DND-41 (cell line): ENCODE results near the gene NUDC.

Source experiments
- ATAC-seq: fragments of 200-7000 bp; cut with Tn5 transposase; 3 replicates; pipeline ENCODE4 v1.9.1; 2021; ENCODE audit warnings: low read depth; ENCODE audit not compliant: insufficient read depth
- DNase-seq: peaks from one replicate; pipeline ENCODE4 v3.0.0-alpha.2; 2020
- H2AFZ ChIP-seq: 2 replicates; pipeline ENCODE4 v1.6.0; 2012; ENCODE audit warnings: low read depth, low read length
- H3K27ac ChIP-seq: 2 replicates; pipeline ENCODE4 v1.5.1; 2012; ENCODE audit warnings: low read length, inconsistent platforms
- H3K27me3 ChIP-seq: fragments of 200-600 bp; sonication (generic); 2 replicates; pipeline ENCODE4 v1.6.0; 2012; ENCODE audit warnings: low read length, mild to moderate bottlenecking, inconsistent platforms; ENCODE audit not compliant: insufficient read depth, poor library complexity
- H3K36me3 ChIP-seq: 2 replicates; pipeline ENCODE4 v1.5.1; 2012; ENCODE audit warnings: low read length, inconsistent platforms; ENCODE audit not compliant: insufficient read depth
- H3K4me1 ChIP-seq: 2 replicates; pipeline ENCODE4 v1.5.1; 2012; ENCODE audit warnings: mild to moderate bottlenecking, low read length; ENCODE audit not compliant: insufficient read depth
- H3K4me2 ChIP-seq: 2 replicates; pipeline ENCODE4 v1.6.0; 2012; ENCODE audit warnings: mild to moderate bottlenecking, moderate library complexity, low read length, inconsistent platforms; ENCODE audit not compliant: insufficient read depth
- H3K4me3 ChIP-seq, 2 experiments: fragments of 200-600 bp in 1 of 2; shearing (Covaris generic) in 1 of 2; 2 replicates each; pipeline ENCODE4 v1.5.1; 2012 to 2016; ENCODE audit warnings: inconsistent platforms in 2 of 2, low read length in 2 of 2, mild to moderate bottlenecking in 2 of 2, low read depth in 1 of 2, moderate library complexity in 1 of 2
- H3K79me2 ChIP-seq: 2 replicates; pipeline ENCODE4 v1.6.0; 2012; ENCODE audit warnings: low read length, inconsistent platforms; ENCODE audit not compliant: insufficient read depth
- H3K9ac ChIP-seq: 2 replicates; pipeline ENCODE4 v1.6.0; 2012; ENCODE audit warnings: low read depth, mild to moderate bottlenecking, inconsistent platforms, low read length, moderate library complexity
- H3K9me3 ChIP-seq: 2 replicates; pipeline ENCODE4 v1.5.1; 2012; ENCODE audit warnings: low read length, moderate library complexity, mild to moderate bottlenecking, inconsistent platforms; ENCODE audit not compliant: insufficient read depth, severe bottlenecking
- H4K20me1 ChIP-seq: 2 replicates; pipeline ENCODE4 v1.6.0; 2012; ENCODE audit warnings: low read length; ENCODE audit not compliant: insufficient read depth
- EZH2 ChIP-seq: IDR thresholded peaks from 3 replicates; pipeline ENCODE4 v1.6.1; 2012; ENCODE audit warnings: borderline replicate concordance, low read depth, mild to moderate bottlenecking, moderate library complexity, low read length, inconsistent platforms; ENCODE audit not compliant: severe bottlenecking
- TF ChIP-seq, protein P1 (sequence below): IDR thresholded peaks from 2 replicates; pipeline ENCODE4 v1.5.1; 2012; ENCODE audit warnings: borderline replicate concordance, low read length, moderate library complexity, mild to moderate bottlenecking; ENCODE audit not compliant: poor library complexity, severe bottlenecking; ENCODE audit errors: extremely low read depth

Gene NUDC

DNA sequence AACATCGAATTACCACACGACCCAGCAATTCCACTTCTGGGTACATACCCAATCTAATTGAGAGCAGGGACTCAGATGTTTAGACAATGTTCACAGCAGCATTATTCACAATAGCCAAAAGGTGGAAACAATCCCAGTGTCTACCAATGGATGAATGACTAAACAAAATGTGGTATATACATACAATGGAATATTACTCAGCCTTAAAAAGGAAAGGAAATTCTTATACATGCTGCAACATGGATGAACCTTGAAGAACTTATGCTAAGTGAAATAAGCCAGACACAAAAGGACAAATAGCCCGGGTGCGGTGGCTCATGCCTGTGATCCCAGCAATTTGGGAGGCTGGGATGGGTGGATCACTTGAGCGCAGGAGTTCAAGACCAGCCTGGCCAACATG lies 31.8 kb downstream of the NUDC start:
- Histone ChIP-seq H3K79me2 (no peaks in the 10 kb centered on the region), H3K9ac (no peak overlapping the region), H3K4me2 (no peak overlapping the region), H3K36me3 (no peaks in the 10 kb centered on the region), H4K20me1 (no peaks in the 10 kb centered on the region; the same call in 1 of the 2 replicates), H3K27ac (no peak overlapping the region), H2AFZ (no peak overlapping the region), H3K27me3 (no peaks in the 10 kb centered on the region), H3K4me3 (no peak overlapping the region), H3K4me1 (no peaks in the 10 kb centered on the region), H3K9me3 (no peaks in the 10 kb centered on the region)
- ATAC-seq (no peak), DNase-seq (no peak)
- TF ChIP-seq EZH2, result no peak
- TF ChIP-seq, protein P1, sequence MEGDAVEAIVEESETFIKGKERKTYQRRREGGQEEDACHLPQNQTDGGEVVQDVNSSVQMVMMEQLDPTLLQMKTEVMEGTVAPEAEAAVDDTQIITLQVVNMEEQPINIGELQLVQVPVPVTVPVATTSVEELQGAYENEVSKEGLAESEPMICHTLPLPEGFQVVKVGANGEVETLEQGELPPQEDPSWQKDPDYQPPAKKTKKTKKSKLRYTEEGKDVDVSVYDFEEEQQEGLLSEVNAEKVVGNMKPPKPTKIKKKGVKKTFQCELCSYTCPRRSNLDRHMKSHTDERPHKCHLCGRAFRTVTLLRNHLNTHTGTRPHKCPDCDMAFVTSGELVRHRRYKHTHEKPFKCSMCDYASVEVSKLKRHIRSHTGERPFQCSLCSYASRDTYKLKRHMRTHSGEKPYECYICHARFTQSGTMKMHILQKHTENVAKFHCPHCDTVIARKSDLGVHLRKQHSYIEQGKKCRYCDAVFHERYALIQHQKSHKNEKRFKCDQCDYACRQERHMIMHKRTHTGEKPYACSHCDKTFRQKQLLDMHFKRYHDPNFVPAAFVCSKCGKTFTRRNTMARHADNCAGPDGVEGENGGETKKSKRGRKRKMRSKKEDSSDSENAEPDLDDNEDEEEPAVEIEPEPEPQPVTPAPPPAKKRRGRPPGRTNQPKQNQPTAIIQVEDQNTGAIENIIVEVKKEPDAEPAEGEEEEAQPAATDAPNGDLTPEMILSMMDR, result no peak

DNA sequence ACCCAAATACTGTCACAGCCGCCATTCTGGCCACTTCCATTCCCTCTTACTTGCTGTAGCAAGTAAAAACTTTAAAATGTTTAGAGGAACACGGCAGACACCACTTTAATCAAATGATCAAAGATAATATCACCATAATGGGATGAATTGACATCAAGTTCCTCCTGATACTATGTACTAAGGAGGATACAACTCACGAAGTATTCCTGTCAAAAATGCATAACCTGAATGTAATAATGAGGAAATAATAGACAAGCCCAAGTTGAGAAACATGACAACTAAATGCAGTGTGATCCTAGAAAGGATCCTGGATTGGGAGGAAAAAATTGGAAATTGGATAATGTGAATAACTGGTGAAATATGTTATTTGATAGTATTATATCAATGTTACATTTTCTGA lies 34.8 kb downstream of the NUDC start:
- H3K36me3 ChIP-seq, result no peaks in the 10 kb centered on the region
- no peak overlapping the region for H3K4me2 ChIP-seq
- H3K4me3 ChIP-seq, result no peak overlapping the region
- H3K27me3 ChIP-seq, result no peaks in the 10 kb centered on the region
- no peak for TF ChIP-seq EZH2
- TF ChIP-seq, protein P1, result no peak
- H2AFZ ChIP-seq, result no peak overlapping the region
- no peaks in the 10 kb centered on the region for H3K4me1 ChIP-seq
- no peak overlapping the region for H3K27ac ChIP-seq
- DNase-seq, result no peak
- no peak overlapping the region for H3K9ac ChIP-seq
- H3K79me2 ChIP-seq, result no peaks in the 10 kb centered on the region
- H3K9me3 ChIP-seq, result no peaks in the 10 kb centered on the region
- ATAC-seq, result no peak
- H4K20me1 ChIP-seq, result no peaks in the 10 kb centered on the region

DNA sequence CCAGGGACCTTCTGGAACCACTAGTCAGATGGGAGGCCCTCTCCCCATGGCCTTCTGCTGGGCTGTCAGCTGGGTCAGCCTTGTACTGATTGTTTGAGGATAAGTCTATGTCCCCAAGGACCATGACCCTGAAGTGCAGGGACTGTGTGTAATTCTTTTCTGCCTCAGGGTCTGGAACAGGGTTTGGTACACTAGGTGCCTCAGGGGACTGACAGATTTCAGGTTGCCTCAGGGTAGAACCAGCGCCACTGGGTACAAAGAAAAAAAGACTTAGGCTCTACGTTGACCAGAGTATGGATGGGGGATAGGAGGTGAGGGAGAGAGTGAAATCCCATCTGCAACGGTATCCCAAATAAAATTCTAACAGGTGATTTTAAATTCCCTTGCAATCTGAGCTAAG lies 35.8 kb downstream of the NUDC start:
- H3K27ac ChIP-seq, result no peak overlapping the region
- H2AFZ ChIP-seq, result no peak overlapping the region
- no peaks in the 10 kb centered on the region for H3K79me2 ChIP-seq
- H3K4me1 ChIP-seq, result no peaks in the 10 kb centered on the region
- TF ChIP-seq EZH2, result no peak
- TF ChIP-seq, protein P1, result no peak
- no peaks in the 10 kb centered on the region for H3K36me3 ChIP-seq
- DNase-seq (no peak), ATAC-seq (no peak)
- H3K27me3 ChIP-seq, result no peaks in the 10 kb centered on the region
- no peak overlapping the region for H3K4me3 ChIP-seq
- no peak overlapping the region for H3K9ac ChIP-seq
- no peak overlapping the region for H3K4me2 ChIP-seq
- H4K20me1 ChIP-seq, result no peaks in the 10 kb centered on the region
- H3K9me3 ChIP-seq, result no peaks in the 10 kb centered on the region

- Histone ChIP-seq H4K20me1 (no peaks in the 10 kb centered on the region), H3K9ac (no peak overlapping the region), H3K4me1 (no peaks in the 10 kb centered on the region), H3K27me3 (no peaks in the 10 kb centered on the region), H3K36me3 (no peaks in the 10 kb centered on the region), H3K9me3 (no peaks in the 10 kb centered on the region), H3K27ac (no peak overlapping the region), H3K4me3 (no peak overlapping the region), H3K4me2 (no peak overlapping the region), H3K79me2 (no peaks in the 10 kb centered on the region), H2AFZ (no peak overlapping the region)
- TF ChIP-seq EZH2, result no peak
- TF ChIP-seq, protein P1, result no peak
- ATAC-seq, result no peak
- DNase-seq, result no peak
Observed at GRCh38 chr1:26959270-26959669, 37.7 kb downstream of the NUDC start.
